SK-N-SH (cell line): ENCODE results near the gene DHCR24. TPM values are rescaled to one million over a fixed set of nuclear protein-coding genes. Genes with fewer than 3 reads are reported as not detected.

Source experiments
- CTCF ChIA-PET: fragments of 300-600, 350-600 bp; formaldehyde crosslinking; extraction: SDS; loops from one replicate; lab custom pipeline; 2021; lab: Yijun Ruan, JAX
- POLR2A ChIA-PET: fragments of 350-600 bp; sonication (Branson Sonifier 250); formaldehyde crosslinking; extraction: SDS; loops from one replicate; lab custom pipeline; 2020; ENCODE audit warnings: antibody characterized with exemption, inconsistent platforms; lab: Yijun Ruan, JAX
- DNase-seq: peaks from one replicate; pipeline ENCODE4 v3.0.0; 2012
- H2AFZ ChIP-seq: fragments of 200-600 bp; sonication (generic); 2 replicates; pipeline ENCODE4 v1.8.1; 2016; ENCODE audit warnings: antibody characterized with exemption, mild to moderate bottlenecking, low read depth
- H3F3A ChIP-seq: fragments of 200-600 bp; sonication (generic); replicated peaks from 2 replicates; pipeline ENCODE3; 2016; ENCODE audit warnings: antibody characterized with exemption, mild to moderate bottlenecking; ENCODE audit not compliant: insufficient read depth
- H3K27ac ChIP-seq, 2 experiments: fragments of 200-500 bp in 1 of 2; fragments of 200-600 bp in 1 of 2; sonication (Bioruptor generic) in 1 of 2; sonication (generic), shearing (Covaris generic) in 1 of 2; 2 replicates each; pipeline versions ENCODE4 v1.5.1 to v1.6.1; 2014 to 2016; ENCODE audit warnings: low read depth in 2 of 2, inconsistent platforms in 1 of 2, low read length in 1 of 2, mild to moderate bottlenecking in 1 of 2, mixed read lengths in 1 of 2
- H3K27me3 ChIP-seq: fragments of 200-600 bp; sonication (generic), shearing (Covaris generic); 2 replicates; pipeline ENCODE4 v1.6.1; 2016; ENCODE audit warnings: mixed run types; ENCODE audit not compliant: insufficient read depth
- H3K36me3 ChIP-seq, 2 experiments: fragments of 200-500 bp in 1 of 2; fragments of 200-600 bp in 1 of 2; sonication (Bioruptor generic) in 1 of 2; sonication (generic) in 1 of 2; replicated peaks in 1 of 2; 2 replicates each; pipeline versions ENCODE3 to v1.5.1; 2014 to 2016; ENCODE audit warnings: low read length in 1 of 2, mild to moderate bottlenecking in 1 of 2; ENCODE audit not compliant: insufficient read depth in 2 of 2, control insufficient read depth in 1 of 2
- H3K4me1 ChIP-seq, 2 experiments: fragments of 200-500 bp in 1 of 2; fragments of 200-600 bp in 1 of 2; sonication (Bioruptor generic) in 1 of 2; sonication (generic), shearing (Covaris generic) in 1 of 2; 2 replicates each; pipeline versions ENCODE4 v1.5.1 to v1.6.1; 2014 to 2016; ENCODE audit warnings: low read depth in 1 of 2, low read length in 1 of 2, mixed run types in 1 of 2; ENCODE audit not compliant: insufficient read depth in 2 of 2, control insufficient read depth in 1 of 2
- H3K4me2 ChIP-seq: fragments of 200-600 bp; sonication (generic), shearing (Covaris generic); 2 replicates; pipeline ENCODE4 v1.6.1; 2017; ENCODE audit warnings: mixed run types
- H3K4me3 ChIP-seq, 2 experiments: fragments of 200-500 bp in 1 of 2; fragments of 200-600 bp in 1 of 2; sonication (Bioruptor generic) in 1 of 2; sonication (generic), shearing (Covaris generic) in 1 of 2; 2 replicates each; pipeline versions ENCODE4 v1.5.1 to v1.8.1; 2014 to 2016; ENCODE audit warnings: low read depth in 2 of 2, inconsistent platforms in 1 of 2, low read length in 1 of 2, mild to moderate bottlenecking in 1 of 2, mixed read lengths in 1 of 2, moderate library complexity in 1 of 2
- H3K79me2 ChIP-seq: fragments of 200-600 bp; sonication (generic); 2 replicates; pipeline ENCODE4 v1.8.1; 2017; ENCODE audit warnings: mild to moderate bottlenecking; ENCODE audit not compliant: insufficient read depth
- H3K9ac ChIP-seq: fragments of 200-600 bp; sonication (generic); 2 replicates; pipeline ENCODE4 v1.6.1; 2017; ENCODE audit warnings: mixed run types
- H3K9me2 ChIP-seq: fragments of 200-600 bp; sonication (generic); 2 replicates; pipeline ENCODE4 v1.6.1; 2017; ENCODE audit warnings: mixed run types
- H3K9me3 ChIP-seq: fragments of 200-600 bp; sonication (generic); 2 replicates; pipeline ENCODE4 v1.6.1; 2017; ENCODE audit warnings: mixed run types, mild to moderate bottlenecking, moderate library complexity
- H4K20me1 ChIP-seq: fragments of 200-600 bp; sonication (generic); 2 replicates; pipeline ENCODE4 v1.6.1; 2017; ENCODE audit warnings: mild to moderate bottlenecking, mixed run types; ENCODE audit not compliant: insufficient read depth
- CHD2 ChIP-seq: fragments of 150-350 bp; IDR thresholded peaks from 2 replicates; pipeline ENCODE4 v1.6.1; 2018; ENCODE audit warnings: low read length; ENCODE audit not compliant: partially characterized antibody
- ELF1 ChIP-seq: IDR thresholded peaks from 2 replicates; pipeline ENCODE4 v1.4.0; 2012
- FOXJ3 ChIP-seq: sonication (generic); formaldehyde crosslinking; IDR thresholded peaks from 2 replicates; pipeline ENCODE4 v1.5.1; 2020; ENCODE audit warnings: mild to moderate bottlenecking, missing genetic modification reagents
- GABPA ChIP-seq: IDR thresholded peaks from 2 replicates; pipeline ENCODE4 v1.4.0; 2012; ENCODE audit warnings: low read depth, mild to moderate bottlenecking
- GATA2 ChIP-seq: sonication (generic); formaldehyde crosslinking; IDR thresholded peaks from 2 replicates; pipeline ENCODE4 v1.5.0; 2020; ENCODE audit warnings: mild to moderate bottlenecking, missing genetic modification reagents
- JUND ChIP-seq: IDR thresholded peaks from 2 replicates; pipeline ENCODE4 v1.4.0; 2012
- MEF2A ChIP-seq: IDR thresholded peaks from 2 replicates; pipeline ENCODE4 v1.4.0; 2012; ENCODE audit warnings: low read depth, borderline replicate concordance
- MXI1 ChIP-seq: IDR thresholded peaks from 2 replicates; pipeline ENCODE4 v1.6.1; 2012; ENCODE audit warnings: mild to moderate bottlenecking, low read depth, low read length, improper control_type of control experiment
- POLR2AphosphoS5 ChIP-seq: IDR thresholded peaks from 2 replicates; pipeline ENCODE4 v1.6.1; 2012; ENCODE audit warnings: low read depth, low read length
- RAD21 ChIP-seq: IDR thresholded peaks from 2 replicates; pipeline ENCODE4 v1.6.1; 2012; ENCODE audit warnings: mild to moderate bottlenecking, low read length
- RXRA ChIP-seq: IDR thresholded peaks from 2 replicates; pipeline ENCODE4 v1.4.0; 2012; ENCODE audit warnings: low read depth, mild to moderate bottlenecking, borderline replicate concordance
- SIN3A ChIP-seq: IDR thresholded peaks from 2 replicates; pipeline ENCODE4 v1.6.1; 2012; ENCODE audit warnings: low read depth, mild to moderate bottlenecking, low read length, moderate library complexity, borderline replicate concordance
- SMC3 ChIP-seq: IDR thresholded peaks from 2 replicates; pipeline ENCODE4 v1.6.1; 2012; ENCODE audit warnings: low read depth, low read length, improper control_type of control experiment
- TAF1 ChIP-seq: IDR thresholded peaks from 2 replicates; pipeline ENCODE4 v1.6.1; 2012; ENCODE audit warnings: low read depth, mild to moderate bottlenecking, low read length, moderate library complexity, borderline replicate concordance
- TCF12 ChIP-seq: IDR thresholded peaks from 2 replicates; pipeline ENCODE4 v1.4.0; 2012
- YY1 ChIP-seq: IDR thresholded peaks from 2 replicates; pipeline ENCODE4 v1.4.0; 2012; ENCODE audit warnings: low read depth, mild to moderate bottlenecking
- WGBS: methylation state at CpG from one replicate; pipeline ENCODE4 v1.1.6; 2017; ENCODE audit warnings: low lambda C conversion rate; 5-methylcytosine and 5-hydroxymethylcytosine counted together
- polyA plus RNA-seq, 3 experiments: library from polyadenylated mRNA; depleted of rRNA; stranded (reverse); fragments of >200 nt; gene quantifications; 2 replicates each; pipeline ENCODE4 v1.2.3, GENCODE V29; 2012
- TF ChIP-seq, protein P1 (sequence below): IDR thresholded peaks from 2 replicates; pipeline ENCODE4 v1.6.1; 2012; ENCODE audit warnings: mild to moderate bottlenecking, low read depth, low read length, moderate library complexity
- TF ChIP-seq, protein P2 (sequence below): IDR thresholded peaks from 2 replicates; pipeline ENCODE4 v1.4.0; 2012; ENCODE audit warnings: low read depth
- TF ChIP-seq, protein P3 (sequence below): IDR thresholded peaks from 2 replicates; pipeline ENCODE4; 2012
- TF ChIP-seq, protein P4 (sequence below): IDR thresholded peaks from 2 replicates; pipeline ENCODE4 v1.4.0; 2012; ENCODE audit warnings: low read depth, borderline replicate concordance

The DHCR24 gene
- polyA plus RNA-seq, 1 of the 3 experiments (the other 2 are of a cell fraction) = 4.3 TPM

DNA sequence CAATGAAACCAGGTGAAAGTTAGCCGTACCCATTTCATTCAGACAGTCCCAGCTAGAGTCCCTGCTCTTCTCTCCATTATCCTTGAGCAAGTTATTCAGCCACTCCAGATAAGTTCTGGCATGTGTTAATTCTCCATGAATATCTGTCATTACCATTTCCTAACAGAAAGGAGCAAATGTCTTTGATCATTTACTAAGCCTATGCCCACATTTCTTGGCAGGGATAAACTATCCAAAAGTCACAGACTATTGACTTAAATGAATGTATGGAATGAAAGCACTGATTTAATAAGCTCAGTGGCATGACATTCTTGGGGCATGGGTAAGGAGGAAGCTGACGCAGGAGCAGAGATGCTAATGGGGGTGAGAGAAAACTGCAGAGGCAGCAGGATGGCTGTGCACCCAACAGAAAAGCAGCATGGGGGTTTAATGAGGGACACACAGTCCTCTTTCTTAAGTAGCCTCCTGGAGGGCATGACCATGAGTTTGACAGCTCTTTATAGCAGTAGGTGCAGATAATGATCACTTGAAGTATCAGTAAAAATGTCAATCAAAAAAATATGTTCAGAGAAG, 17.6 kb upstream of the DHCR24 start (continued):
- TF ChIP-seq, protein P1, sequence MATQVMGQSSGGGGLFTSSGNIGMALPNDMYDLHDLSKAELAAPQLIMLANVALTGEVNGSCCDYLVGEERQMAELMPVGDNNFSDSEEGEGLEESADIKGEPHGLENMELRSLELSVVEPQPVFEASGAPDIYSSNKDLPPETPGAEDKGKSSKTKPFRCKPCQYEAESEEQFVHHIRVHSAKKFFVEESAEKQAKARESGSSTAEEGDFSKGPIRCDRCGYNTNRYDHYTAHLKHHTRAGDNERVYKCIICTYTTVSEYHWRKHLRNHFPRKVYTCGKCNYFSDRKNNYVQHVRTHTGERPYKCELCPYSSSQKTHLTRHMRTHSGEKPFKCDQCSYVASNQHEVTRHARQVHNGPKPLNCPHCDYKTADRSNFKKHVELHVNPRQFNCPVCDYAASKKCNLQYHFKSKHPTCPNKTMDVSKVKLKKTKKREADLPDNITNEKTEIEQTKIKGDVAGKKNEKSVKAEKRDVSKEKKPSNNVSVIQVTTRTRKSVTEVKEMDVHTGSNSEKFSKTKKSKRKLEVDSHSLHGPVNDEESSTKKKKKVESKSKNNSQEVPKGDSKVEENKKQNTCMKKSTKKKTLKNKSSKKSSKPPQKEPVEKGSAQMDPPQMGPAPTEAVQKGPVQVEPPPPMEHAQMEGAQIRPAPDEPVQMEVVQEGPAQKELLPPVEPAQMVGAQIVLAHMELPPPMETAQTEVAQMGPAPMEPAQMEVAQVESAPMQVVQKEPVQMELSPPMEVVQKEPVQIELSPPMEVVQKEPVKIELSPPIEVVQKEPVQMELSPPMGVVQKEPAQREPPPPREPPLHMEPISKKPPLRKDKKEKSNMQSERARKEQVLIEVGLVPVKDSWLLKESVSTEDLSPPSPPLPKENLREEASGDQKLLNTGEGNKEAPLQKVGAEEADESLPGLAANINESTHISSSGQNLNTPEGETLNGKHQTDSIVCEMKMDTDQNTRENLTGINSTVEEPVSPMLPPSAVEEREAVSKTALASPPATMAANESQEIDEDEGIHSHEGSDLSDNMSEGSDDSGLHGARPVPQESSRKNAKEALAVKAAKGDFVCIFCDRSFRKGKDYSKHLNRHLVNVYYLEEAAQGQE = no peak
- TF ChIP-seq GABPA (no peak), FOXJ3 (CRISPR knock-in tag) (no peak), TCF12 (peak; percentile 57), CHD2 (no peak), SMC3 (no peak)
- TF ChIP-seq, protein P2, sequence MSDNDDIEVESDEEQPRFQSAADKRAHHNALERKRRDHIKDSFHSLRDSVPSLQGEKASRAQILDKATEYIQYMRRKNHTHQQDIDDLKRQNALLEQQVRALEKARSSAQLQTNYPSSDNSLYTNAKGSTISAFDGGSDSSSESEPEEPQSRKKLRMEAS = peak; percentile 33; the same call in 1 of the 2 replicates
- TF ChIP-seq, protein P3, sequence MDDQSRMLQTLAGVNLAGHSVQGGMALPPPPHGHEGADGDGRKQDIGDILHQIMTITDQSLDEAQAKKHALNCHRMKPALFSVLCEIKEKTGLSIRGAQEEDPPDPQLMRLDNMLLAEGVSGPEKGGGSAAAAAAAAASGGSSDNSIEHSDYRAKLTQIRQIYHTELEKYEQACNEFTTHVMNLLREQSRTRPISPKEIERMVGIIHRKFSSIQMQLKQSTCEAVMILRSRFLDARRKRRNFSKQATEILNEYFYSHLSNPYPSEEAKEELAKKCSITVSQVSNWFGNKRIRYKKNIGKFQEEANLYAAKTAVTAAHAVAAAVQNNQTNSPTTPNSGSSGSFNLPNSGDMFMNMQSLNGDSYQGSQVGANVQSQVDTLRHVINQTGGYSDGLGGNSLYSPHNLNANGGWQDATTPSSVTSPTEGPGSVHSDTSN = peak; percentile 63

DNA sequence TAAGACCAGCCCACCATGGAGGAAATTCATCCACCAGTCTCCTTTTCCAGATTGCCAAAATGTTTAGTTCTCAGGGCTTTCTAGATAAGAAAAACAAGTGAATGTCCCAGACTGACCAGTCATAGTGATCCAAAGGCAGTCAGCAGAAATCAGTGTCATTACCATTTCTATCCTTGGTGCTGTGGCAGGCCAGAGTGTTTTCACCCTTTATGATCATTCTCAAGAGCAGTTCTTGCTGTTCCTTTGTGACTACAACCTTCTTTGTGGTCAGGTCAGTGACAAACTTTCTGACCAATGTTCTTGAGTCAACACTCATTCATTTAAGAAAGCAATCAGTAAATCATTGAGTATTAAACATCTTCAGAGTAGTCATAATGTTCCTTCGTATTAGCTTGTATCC, 7.3 kb upstream of the DHCR24 start:
- Histone ChIP-seq H3K79me2 (no peaks in the 10 kb centered on the region), H3K4me1 (no peaks in the 10 kb centered on the region), H3K9me2 (no peaks in the 10 kb centered on the region), H3K9me3 (no peaks in the 10 kb centered on the region), H2AFZ (no peak overlapping the region), H3F3A (no peaks in the 10 kb centered on the region), H3K9ac (no peak overlapping the region), H3K27ac (no peak overlapping the region), H3K27me3 (no peaks in the 10 kb centered on the region), H4K20me1 (no peaks in the 10 kb centered on the region), H3K36me3 (no peaks in the 10 kb centered on the region), H3K4me3 (no peak overlapping the region), H3K4me2 (no peak overlapping the region)
- CTCF ChIA-PET = interaction anchor here (1.3 kb wide), 2 partner anchors 56 to 182 kb away, joined by 3 to 5 read pairs; no protein-coding TSS in a partner anchor
- 73% methylated on average over 1 of the region's 1 CpG for WGBS
- POLR2A ChIA-PET = no interaction called here
- TF ChIP-seq, protein P2 = no peak
- TF ChIP-seq YY1 (no peak), RAD21 (no peak), GATA2 (CRISPR knock-in tag) (no peak), RXRA (no peak), ELF1 (no peak), MXI1 (no peak), SMC3 (no peak), TAF1 (no peak), JUND (no peak), MEF2A (no peak), POLR2AphosphoS5 (no peak), SIN3A (no peak)
- TF ChIP-seq, protein P4, sequence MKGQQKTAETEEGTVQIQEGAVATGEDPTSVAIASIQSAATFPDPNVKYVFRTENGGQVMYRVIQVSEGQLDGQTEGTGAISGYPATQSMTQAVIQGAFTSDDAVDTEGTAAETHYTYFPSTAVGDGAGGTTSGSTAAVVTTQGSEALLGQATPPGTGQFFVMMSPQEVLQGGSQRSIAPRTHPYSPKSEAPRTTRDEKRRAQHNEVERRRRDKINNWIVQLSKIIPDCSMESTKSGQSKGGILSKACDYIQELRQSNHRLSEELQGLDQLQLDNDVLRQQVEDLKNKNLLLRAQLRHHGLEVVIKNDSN = no peak
- TF ChIP-seq, protein P1 = no peak
- DNase-seq = no peak
